Hepatocyte (in vitro differentiated cells): Measurements from ENCODE around the gene LRRC1.

Experiments used
- EZH2 ChIP-seq: fragments of 200-600 bp; sonication (generic); IDR thresholded peaks from 2 replicates; pipeline ENCODE4 v1.6.1; 2016; ENCODE audit warnings: antibody characterized with exemption, mild to moderate bottlenecking, borderline replicate concordance
- EZH2phosphoT487 ChIP-seq: fragments of 200-600 bp; sonication (generic); IDR thresholded peaks from one replicate; pipeline ENCODE4 v1.6.1; 2018; ENCODE audit warnings: antibody characterized with exemption, mild to moderate bottlenecking, low read depth, moderate library complexity; ENCODE audit not compliant: unreplicated experiment, severe bottlenecking

GRCh38 chr6:53930330-53930729 lies 135.5 kb downstream of the LRRC1 start:
- no peak for TF ChIP-seq EZH2phosphoT487
- TF ChIP-seq EZH2: no peak
